Small intestine (tissue), 7 donors: Measurements from ENCODE around the gene CLDN24. TPM values are rescaled to one million over a fixed set of nuclear protein-coding genes. Genes with fewer than 3 reads are reported as not detected.

Experiments used
- DNase-seq, 2 donors: peaks; one replicate each; pipeline versions ENCODE4 v3.0.0 to v3.0.0-alpha.2; 2013
- FAIRE-seq: peaks from 2 replicates; lab custom pipeline; 2012; peaks lifted over from hg19 to GRCh38; lab: Jason Lieb, UNC
- H3K27ac ChIP-seq, 3 donors: one replicate each; pipeline ENCODE4 v1.5.1; 2013; ENCODE audit warnings: low read length in 2 of 3, mild to moderate bottlenecking in 2 of 3, control low read depth in 1 of 3, inconsistent platforms in 1 of 3, low read depth in 1 of 3, moderate library complexity in 1 of 3
- H3K27me3 ChIP-seq, 3 donors: one replicate each; pipeline ENCODE4 v1.6.1; 2013; ENCODE audit warnings: low read length in 3 of 3, inconsistent platforms in 1 of 3; ENCODE audit not compliant: control insufficient read depth in 3 of 3, insufficient read depth in 3 of 3
- H3K36me3 ChIP-seq, 3 donors: one replicate each; pipeline ENCODE4 v1.6.1; 2013; ENCODE audit warnings: low read length in 3 of 3, inconsistent platforms in 1 of 3, low read depth in 1 of 3, mild to moderate bottlenecking in 1 of 3, moderate library complexity in 1 of 3; ENCODE audit not compliant: control insufficient read depth in 3 of 3, insufficient read depth in 2 of 3
- H3K4me1 ChIP-seq, 3 donors: one replicate each; pipeline ENCODE4 v1.6.1; 2013; ENCODE audit warnings: low read length in 2 of 3, inconsistent platforms in 1 of 3, low read depth in 1 of 3, mild to moderate bottlenecking in 1 of 3, moderate library complexity in 1 of 3; ENCODE audit not compliant: control insufficient read depth in 3 of 3, insufficient read depth in 2 of 3
- H3K4me3 ChIP-seq, 3 donors: one replicate each; pipeline ENCODE4 v1.5.1; 2013; ENCODE audit warnings: low read length in 3 of 3, control low read depth in 1 of 3, inconsistent platforms in 1 of 3, low read depth in 1 of 3, mild to moderate bottlenecking in 1 of 3, moderate library complexity in 1 of 3
- H3K9me3 ChIP-seq, 2 donors: one replicate each; pipeline ENCODE4 v1.6.1; 2013; ENCODE audit warnings: low read depth in 1 of 2, low read length in 1 of 2; ENCODE audit not compliant: control insufficient read depth in 2 of 2, insufficient read depth in 1 of 2
- WGBS, 3 donors: extraction: QIAGEN DNeasy Blood & Tissue Kit; methylation state at CpG; one replicate each; pipeline ENCODE4 v1.1.7; 2013; 5-methylcytosine and 5-hydroxymethylcytosine counted together
- polyA plus RNA-seq, 4 donors: library from polyadenylated mRNA; stranded (reverse) in 3 of 4; unstranded in 1 of 4; fragments of 200-250 nt in 3 of 4; fragments of 120-200 nt in 1 of 4; gene quantifications; one replicate each; pipeline versions ENCODE4 v1.2.1 to v1.2.3, GENCODE V29; 2013
- donor health status: healthy with polysubstance abuse.
- donor health status: control.
- donor health status: control.
- donor health status: Bipolar disorder and iron deficiency.
- donor health status: healthy.

The CLDN24 gene
- polyA plus RNA-seq, 4 donors = not detected

DNA sequence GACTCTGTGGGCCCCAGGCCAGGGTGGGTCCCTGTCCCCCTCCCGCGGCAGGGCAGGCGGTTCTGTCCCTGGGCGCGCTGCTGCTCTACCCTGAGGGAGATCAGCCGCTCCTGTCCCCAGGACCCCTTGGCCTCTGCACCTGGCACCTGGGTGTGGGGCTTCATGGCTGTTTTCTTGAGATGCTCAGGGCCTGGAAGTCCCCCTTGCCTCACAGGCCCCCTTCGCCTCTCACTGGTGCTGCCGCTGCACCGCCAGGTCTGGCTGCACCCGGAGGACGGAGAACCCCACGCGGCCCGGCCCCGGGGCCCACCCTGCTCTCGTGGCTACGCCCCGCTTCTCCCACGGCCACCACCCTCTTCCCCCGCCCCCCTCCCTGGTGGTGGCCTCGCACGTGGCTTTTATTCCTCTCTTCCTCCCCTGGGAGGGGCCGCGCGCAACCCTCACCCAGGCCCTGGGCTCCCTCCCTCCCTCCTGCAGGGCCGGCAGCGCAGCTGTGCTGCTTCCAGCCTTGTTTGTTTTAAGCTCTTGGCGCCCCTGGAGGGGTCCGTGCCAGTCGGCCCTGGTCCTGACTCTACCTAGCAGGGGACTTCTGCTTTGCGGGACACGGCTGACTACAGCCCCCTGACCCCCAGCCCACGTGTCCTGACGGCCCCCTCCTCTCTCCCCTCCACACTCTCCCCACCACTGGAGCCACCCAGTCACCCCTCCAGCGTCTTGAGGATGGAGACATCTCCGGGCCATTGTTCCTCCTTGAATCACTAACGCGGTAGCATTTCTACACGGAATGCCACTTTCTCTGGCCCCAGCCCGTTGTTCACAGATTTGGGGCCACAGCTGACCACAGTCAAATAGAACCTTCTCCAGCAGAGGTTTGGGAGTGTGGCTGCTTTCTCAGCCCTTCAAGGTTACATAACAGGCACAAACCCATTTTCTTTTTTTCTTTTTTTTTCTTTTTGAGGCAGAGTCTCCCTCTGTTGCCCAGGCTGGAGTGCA lies 20.6 kb upstream of the CLDN24 start:
- Histone ChIP-seq H3K4me3 (peak overlapping the region in 1 of 3 donors; percentile 28), H3K9me3 (no peaks in the 10 kb centered on the region), H3K27me3 (peaks cover 0 to 4% (median 0%) of the 10 kb centered on the region in 3 donors), H3K27ac (no peak overlapping the region), H3K4me1 (peaks cover 0 to 5% (median 0%) of the 10 kb centered on the region in 3 donors), H3K36me3 (peaks cover 0 to 2% (median 0%) of the 10 kb centered on the region in 3 donors)
- WGBS, 3 donors = 10 to 24% (median 12%) methylated on average over 32 to 40 of the region's 40 CpGs
- DNase-seq = peak; percentile 25 to 66
- FAIRE-seq = no peak

DNA sequence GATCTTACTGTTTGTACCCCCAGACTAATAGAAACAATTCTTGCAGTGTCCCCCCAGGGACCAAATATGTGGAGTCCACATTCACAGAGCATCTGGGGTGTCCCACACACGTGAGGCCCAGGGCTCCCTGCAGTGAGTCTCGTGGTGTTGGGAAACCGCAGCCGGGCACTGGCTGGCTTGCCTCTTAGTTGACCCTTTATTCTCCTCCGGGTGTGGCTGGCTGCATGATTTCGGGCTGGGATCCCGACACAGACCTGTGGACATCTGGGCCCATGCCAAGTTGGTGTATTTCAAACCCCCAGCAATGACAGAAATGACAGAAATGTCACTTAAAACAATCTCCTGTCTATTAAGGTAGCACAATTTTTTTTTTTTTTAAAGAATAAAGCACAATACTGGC lies 15.6 kb upstream of the CLDN24 start:
- no peaks in the 10 kb centered on the region for H3K27me3 ChIP-seq
- no peak for FAIRE-seq
- no peaks in the 10 kb centered on the region for H3K36me3 ChIP-seq
- no peak overlapping the region for H3K4me3 ChIP-seq
- no peaks in the 10 kb centered on the region for H3K9me3 ChIP-seq
- H3K27ac ChIP-seq = no peak overlapping the region
- DNase-seq = peak in 1 of 2 donors; percentile 8
- 18 to 61% (median 33%) methylated on average over 7 of the region's 7 CpGs for WGBS, 3 donors
- peaks cover 0 to 6% (median 2%) of the 10 kb centered on the region in 3 donors for H3K4me1 ChIP-seq

DNA sequence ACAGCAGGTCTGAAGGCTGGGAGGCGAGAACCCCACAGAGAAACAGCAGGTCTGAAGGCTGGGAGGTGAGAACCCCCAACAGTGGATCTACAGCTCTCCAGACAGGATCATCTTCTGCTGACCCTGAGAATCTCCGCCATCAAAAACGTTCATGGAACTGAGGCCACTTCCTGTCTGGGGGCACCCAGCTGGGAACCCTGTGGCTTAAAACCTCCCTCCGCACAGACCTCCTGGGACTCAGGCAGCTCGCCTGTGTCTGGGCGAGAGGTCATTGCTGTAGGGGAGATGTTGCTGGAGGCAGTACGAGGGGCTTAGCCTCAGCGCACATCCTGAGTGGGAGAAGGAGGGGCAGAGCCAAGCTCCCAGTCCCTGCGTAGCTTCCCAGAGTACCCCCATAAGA lies 15.1 kb upstream of the CLDN24 start:
- H3K9me3 ChIP-seq = no peaks in the 10 kb centered on the region
- H3K27me3 ChIP-seq = no peaks in the 10 kb centered on the region
- 78 to 84% (median 84%) methylated on average over 9 of the region's 9 CpGs for WGBS, 3 donors
- DNase-seq = no peak
- no peaks in the 10 kb centered on the region for H3K36me3 ChIP-seq
- H3K4me3 ChIP-seq = no peak overlapping the region
- peaks cover 0 to 6% (median 2%) of the 10 kb centered on the region in 3 donors for H3K4me1 ChIP-seq
- FAIRE-seq = no peak
- no peak overlapping the region for H3K27ac ChIP-seq

DNA sequence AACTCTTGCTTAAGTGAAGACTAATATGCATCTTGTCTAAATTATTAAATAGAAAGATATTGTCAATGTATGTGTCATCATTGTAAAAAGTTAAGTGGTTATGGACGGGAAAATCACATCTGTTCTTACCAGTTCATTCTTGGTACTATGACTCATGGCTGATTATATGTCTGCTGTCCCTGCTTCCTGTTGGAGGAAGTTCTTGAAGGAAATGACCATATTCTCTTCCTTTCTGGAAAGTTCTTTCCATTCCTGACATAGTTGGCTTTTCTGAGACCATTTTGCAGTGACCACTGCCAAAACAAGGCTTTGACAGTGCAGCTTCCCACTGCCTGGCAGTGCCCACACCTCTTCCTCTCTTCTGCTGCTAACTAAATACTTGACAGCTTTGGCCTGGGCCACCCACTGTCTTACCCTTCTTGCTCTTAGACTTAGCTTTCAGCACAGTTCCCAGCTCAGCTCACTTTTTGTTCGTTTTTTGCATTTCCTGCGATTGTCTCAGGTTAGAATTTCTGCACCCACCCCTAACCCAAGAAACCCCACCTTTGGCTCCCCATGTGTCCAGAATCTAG lies 13.2 kb upstream of the CLDN24 start:
- Histone ChIP-seq H3K9me3 (no peaks in the 10 kb centered on the region), H3K27me3 (no peaks in the 10 kb centered on the region), H3K4me1 (peaks cover 0 to 6% (median 2%) of the 10 kb centered on the region in 3 donors), H3K36me3 (no peaks in the 10 kb centered on the region), H3K4me3 (no peak overlapping the region), H3K27ac (peak overlapping the region in 1 of 3 donors; percentile 3)
- 55 to 64% (median 62%) methylated on average over 3 of the region's 3 CpGs for WGBS, 3 donors
- FAIRE-seq (no peak), DNase-seq (peak; percentile 41 to 52)

DNA sequence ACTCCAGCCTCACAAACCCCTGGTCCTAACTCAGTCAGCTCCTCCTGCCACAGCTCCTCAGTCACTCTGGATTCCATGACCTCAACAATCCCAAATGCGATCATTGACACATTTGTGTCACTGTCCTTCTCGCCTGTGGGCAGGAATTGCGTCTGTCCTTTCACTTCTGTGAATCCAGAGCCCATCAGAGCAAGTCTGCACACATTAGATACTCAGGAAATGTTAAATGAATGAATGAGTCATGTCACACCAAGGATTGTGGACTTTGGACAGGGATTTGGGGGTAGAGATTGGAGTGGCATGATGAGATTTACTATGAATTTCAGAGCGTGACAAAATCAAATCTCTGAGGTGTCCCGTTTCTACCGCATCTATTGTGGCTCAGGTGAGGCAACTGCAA lies 11.8 kb upstream of the CLDN24 start:
- WGBS, 3 donors = 9 to 66% (median 38%) methylated on average over 6 of the region's 6 CpGs
- FAIRE-seq (no peak), DNase-seq (peak; percentile 71 to 82)
- Histone ChIP-seq H3K4me1 (peaks cover 0 to 6% (median 2%) of the 10 kb centered on the region in 3 donors), H3K36me3 (no peaks in the 10 kb centered on the region), H3K9me3 (peaks cover 0 to 10% of the 10 kb centered on the region in 2 donors), H3K27me3 (no peaks in the 10 kb centered on the region), H3K27ac (no peak overlapping the region), H3K4me3 (no peak overlapping the region)

DNA sequence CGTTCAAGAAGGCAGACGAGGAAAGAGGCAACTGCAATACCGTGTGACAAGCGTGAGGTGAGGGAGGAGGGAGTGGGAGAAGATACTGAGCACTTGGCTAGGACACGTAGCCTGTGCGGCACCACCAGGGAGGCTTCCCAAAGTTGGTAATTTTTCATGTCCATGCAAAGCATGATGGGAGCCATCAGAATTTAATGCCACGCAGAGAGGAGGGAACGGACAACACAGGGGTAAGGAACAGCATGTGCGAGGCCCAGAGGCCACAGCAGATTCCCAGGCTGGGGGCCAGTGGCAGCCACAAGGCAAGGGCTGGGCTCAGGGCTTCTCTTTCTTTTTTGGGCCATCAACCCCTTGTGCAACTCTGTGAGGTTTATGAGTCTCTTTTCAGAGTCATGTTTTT lies 11.0 kb upstream of the CLDN24 start:
- H3K9me3 ChIP-seq = peaks cover 0 to 14% of the 10 kb centered on the region in 2 donors
- WGBS, 3 donors = 92 to 94% (median 92%) methylated on average over 9 of the region's 9 CpGs
- no peak overlapping the region for H3K4me3 ChIP-seq
- no peak for FAIRE-seq
- no peaks in the 10 kb centered on the region for H3K36me3 ChIP-seq
- DNase-seq = no peak
- H3K27me3 ChIP-seq = no peaks in the 10 kb centered on the region
- peaks cover 0 to 6% (median 2%) of the 10 kb centered on the region in 3 donors for H3K4me1 ChIP-seq
- H3K27ac ChIP-seq = no peak overlapping the region

DNA sequence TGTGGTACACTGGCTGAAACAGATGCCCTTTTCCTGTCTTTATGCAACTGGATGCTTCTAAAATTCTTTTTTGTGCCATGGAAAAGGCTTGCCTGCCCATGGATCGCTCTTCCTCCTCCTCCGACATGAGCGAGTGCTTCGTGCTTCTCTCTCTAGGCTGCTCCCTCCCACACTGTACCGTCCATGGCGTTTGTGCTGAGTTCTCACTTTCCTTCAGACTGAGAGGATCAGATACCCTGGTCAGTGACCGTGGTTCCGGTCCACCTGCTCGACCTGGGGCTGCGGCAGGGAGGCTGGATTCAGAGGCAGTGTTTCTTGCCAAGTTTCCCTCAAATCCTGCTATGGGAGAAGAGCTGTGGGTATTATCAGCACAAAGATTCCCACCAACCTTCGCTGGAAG lies 10.2 kb upstream of the CLDN24 start:
- no peak overlapping the region for H3K27ac ChIP-seq
- H3K27me3 ChIP-seq = no peaks in the 10 kb centered on the region
- peaks cover 0 to 6% (median 2%) of the 10 kb centered on the region in 3 donors for H3K4me1 ChIP-seq
- FAIRE-seq (no peak), DNase-seq (no peak)
- peaks cover 0 to 14% of the 10 kb centered on the region in 2 donors for H3K9me3 ChIP-seq
- H3K4me3 ChIP-seq = no peak overlapping the region
- no peaks in the 10 kb centered on the region for H3K36me3 ChIP-seq
- 85 to 92% (median 85%) methylated on average over 11 of the region's 11 CpGs for WGBS, 3 donors

DNA sequence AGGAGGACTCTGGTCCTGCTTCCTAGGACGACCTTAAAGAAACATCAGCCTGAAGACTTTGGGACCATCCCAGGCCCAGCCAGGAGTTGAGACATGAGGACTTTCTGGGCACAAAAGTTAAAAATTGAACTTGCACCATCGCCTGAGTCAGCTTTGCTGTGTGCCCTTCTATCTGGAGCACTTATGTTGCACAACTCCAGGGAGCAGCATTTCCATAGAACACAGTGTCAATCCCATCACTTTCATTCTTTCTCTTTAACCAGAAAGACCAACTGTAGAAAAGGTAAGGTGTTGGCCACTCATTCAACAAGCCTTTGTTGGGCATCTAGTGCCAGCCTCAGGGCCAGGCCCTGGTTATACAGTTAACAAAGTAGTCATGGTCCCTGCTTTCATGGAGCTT lies 8.6 kb upstream of the CLDN24 start:
- no peak for FAIRE-seq
- Histone ChIP-seq H3K4me1 (peaks cover 0 to 6% (median 2%) of the 10 kb centered on the region in 3 donors), H3K9me3 (peaks cover 0 to 25% of the 10 kb centered on the region in 2 donors), H3K4me3 (no peak overlapping the region), H3K27me3 (no peaks in the 10 kb centered on the region), H3K27ac (no peak overlapping the region), H3K36me3 (no peaks in the 10 kb centered on the region)
- DNase-seq = no peak
- 86 to 97% (median 96%) methylated on average over 2 of the region's 2 CpGs for WGBS, 3 donors
